ENCODE data around the gene NID2. TPM values are rescaled to one million over a fixed set of nuclear protein-coding genes. Genes with fewer than 3 reads are reported as not detected.

Gene NID2
- total RNA-seq, 1 experiment from 2014 or later = 6.6 TPM

DNA sequence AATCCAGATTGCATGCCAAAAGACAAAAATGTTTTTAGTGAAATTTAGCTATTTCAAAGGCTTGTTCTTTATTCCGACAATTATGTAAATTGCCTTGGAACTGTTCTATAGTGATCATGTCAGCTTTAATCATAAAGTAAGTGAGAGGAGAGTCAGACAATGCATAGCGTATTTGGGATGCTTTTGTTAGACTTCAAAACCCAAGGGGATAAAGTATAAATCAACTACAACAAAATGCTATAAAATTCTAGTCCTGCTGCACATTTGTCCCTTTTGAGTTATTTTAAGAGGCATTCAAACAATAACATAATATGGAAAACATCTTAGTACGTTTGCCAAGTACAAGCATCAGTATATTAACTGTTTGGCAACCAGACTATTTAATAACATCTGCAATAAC lies 68.2 kb downstream of the NID2 start:
- no peak overlapping the region for H3K4ac ChIP-seq (ENCODE audit: low read depth, low read length)
- WGBS (ENCODE audit: extremely low coverage, insufficient read length, low lambda C conversion rate) = no CpG with 5 or more reads among the region's 3 CpGs
- H4K8ac ChIP-seq (replicated peaks; ENCODE audit: insufficient read length, low read depth, low read length) = no peak overlapping the region
- no peak overlapping the region for H4K5ac ChIP-seq (ENCODE audit: insufficient read length, low read depth, low read length)
- no peak overlapping the region for H3K4me2 ChIP-seq (ENCODE audit: insufficient read depth, insufficient read length, low read length)
- no peak overlapping the region for H2AK5ac ChIP-seq (ENCODE audit: insufficient read length, low read length)
- H3K9ac ChIP-seq (ENCODE audit: extremely low read depth, insufficient read length, low read length) = no peak overlapping the region
- Mint-ChIP-seq H3K9me3 (no peaks in the 10 kb centered on the region), H3K27ac (no peak overlapping the region), H3K4me3 (no peak overlapping the region), H3K36me3 (ENCODE audit: insufficient read depth in 1 of 3, low read depth in 3 of 3) (peaks cover 29 to 85% (median 79%) of the 10 kb centered on the region in 3 experiments), H3K27me3 (ENCODE audit: low read depth) (no peaks in the 10 kb centered on the region), H3K4me1 (peaks cover 8 to 9% of the 10 kb centered on the region in 2 experiments)
- no peak overlapping the region for H2BK15ac ChIP-seq (ENCODE audit: low read depth, low read length)
- no peak overlapping the region for H3K14ac ChIP-seq (ENCODE audit: insufficient read depth, low read length)
- TF ChIP-seq, protein P1, sequence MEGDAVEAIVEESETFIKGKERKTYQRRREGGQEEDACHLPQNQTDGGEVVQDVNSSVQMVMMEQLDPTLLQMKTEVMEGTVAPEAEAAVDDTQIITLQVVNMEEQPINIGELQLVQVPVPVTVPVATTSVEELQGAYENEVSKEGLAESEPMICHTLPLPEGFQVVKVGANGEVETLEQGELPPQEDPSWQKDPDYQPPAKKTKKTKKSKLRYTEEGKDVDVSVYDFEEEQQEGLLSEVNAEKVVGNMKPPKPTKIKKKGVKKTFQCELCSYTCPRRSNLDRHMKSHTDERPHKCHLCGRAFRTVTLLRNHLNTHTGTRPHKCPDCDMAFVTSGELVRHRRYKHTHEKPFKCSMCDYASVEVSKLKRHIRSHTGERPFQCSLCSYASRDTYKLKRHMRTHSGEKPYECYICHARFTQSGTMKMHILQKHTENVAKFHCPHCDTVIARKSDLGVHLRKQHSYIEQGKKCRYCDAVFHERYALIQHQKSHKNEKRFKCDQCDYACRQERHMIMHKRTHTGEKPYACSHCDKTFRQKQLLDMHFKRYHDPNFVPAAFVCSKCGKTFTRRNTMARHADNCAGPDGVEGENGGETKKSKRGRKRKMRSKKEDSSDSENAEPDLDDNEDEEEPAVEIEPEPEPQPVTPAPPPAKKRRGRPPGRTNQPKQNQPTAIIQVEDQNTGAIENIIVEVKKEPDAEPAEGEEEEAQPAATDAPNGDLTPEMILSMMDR (conservative IDR thresholded peaks at IDR 0.05) = no peak
- H3K23me2 ChIP-seq (ENCODE audit: insufficient read length, low read depth, low read length, poor library complexity, severe bottlenecking) = no peaks in the 10 kb centered on the region
- H3K27ac ChIP-seq (ENCODE audit: insufficient read length, low read depth, low read length) = no peak overlapping the region
- no peak overlapping the region for H2AFZ ChIP-seq (ENCODE audit: low read length)
- no peaks in the 10 kb centered on the region for H4K20me1 ChIP-seq (ENCODE audit: control insufficient read depth, insufficient read depth, insufficient read length)
- no peak overlapping the region for H3K18ac ChIP-seq (ENCODE audit: insufficient read length, low read depth, low read length)
- H3K79me2 ChIP-seq (ENCODE audit: insufficient read depth, low read length) = no peaks in the 10 kb centered on the region
- H3K9me3 ChIP-seq (ENCODE audit: control insufficient read depth, low read depth, low read length) = no peaks in the 10 kb centered on the region
- H2BK20ac ChIP-seq (ENCODE audit: low read depth, low read length, poor library complexity, severe bottlenecking) = no peak overlapping the region
- H2BK5ac ChIP-seq (ENCODE audit: insufficient read length, low read length) = no peak overlapping the region
- no peak overlapping the region for H4K91ac ChIP-seq (ENCODE audit: insufficient read length, low read depth, low read length)
- DNase-seq = no peak
- H3K56ac ChIP-seq (ENCODE audit: insufficient read length, low read depth, low read length) = no peak overlapping the region
- H2BK120ac ChIP-seq (ENCODE audit: low read depth, low read length, poor library complexity, severe bottlenecking) = no peak overlapping the region
- H3T11ph ChIP-seq (ENCODE audit: low read length) = no peak overlapping the region
- no peaks in the 10 kb centered on the region for H3K27me3 ChIP-seq (ENCODE audit: insufficient read depth, low read length)
- H3K4me1 ChIP-seq (ENCODE audit: insufficient read depth, low read length) = no peaks in the 10 kb centered on the region
- H2BK12ac ChIP-seq (ENCODE audit: insufficient read length, low read depth, low read length) = no peak overlapping the region
- no peak overlapping the region for H3K23ac ChIP-seq (ENCODE audit: insufficient read length, low read depth, low read length)
- H3K79me1 ChIP-seq (ENCODE audit: insufficient read depth, low read depth, low read length, poor library complexity, severe bottlenecking) = no peaks in the 10 kb centered on the region

All from H9 (cell line).